Gastrocnemius medialis (tissue), 4 donors: ENCODE results near the gene AKR1C1.
"Not testable (repeated sequence)": the region's sequence is repeated elsewhere in the genome, so short reads cannot be mapped to it uniquely, and the experiment has no call there.

Source experiments
- POLR2A ChIP-seq, 2 donors: fragments of 450-650 bp; IDR thresholded peaks; one replicate each; pipeline ENCODE4 v1.6.1; 2017; ENCODE audit warnings: antibody characterized with exemption in 2 of 2, mild to moderate bottlenecking in 2 of 2, moderate library complexity in 2 of 2
- TF ChIP-seq, protein P1 (sequence below), 5 experiments: fragments of 450-650 bp in 3 of 5; fragments of 200-600 bp in 2 of 5; sonication (generic) in 2 of 5; IDR thresholded peaks in 4 of 5; conservative IDR thresholded peaks in 1 of 5; 1 replicate in 4 of 5; 2 replicates in 1 of 5; pipeline ENCODE4 v1.5.1; 2016 to 2019; ENCODE audit warnings: antibody characterized with exemption in 5 of 5, mild to moderate bottlenecking in 3 of 5, moderate library complexity in 3 of 5

DNA sequence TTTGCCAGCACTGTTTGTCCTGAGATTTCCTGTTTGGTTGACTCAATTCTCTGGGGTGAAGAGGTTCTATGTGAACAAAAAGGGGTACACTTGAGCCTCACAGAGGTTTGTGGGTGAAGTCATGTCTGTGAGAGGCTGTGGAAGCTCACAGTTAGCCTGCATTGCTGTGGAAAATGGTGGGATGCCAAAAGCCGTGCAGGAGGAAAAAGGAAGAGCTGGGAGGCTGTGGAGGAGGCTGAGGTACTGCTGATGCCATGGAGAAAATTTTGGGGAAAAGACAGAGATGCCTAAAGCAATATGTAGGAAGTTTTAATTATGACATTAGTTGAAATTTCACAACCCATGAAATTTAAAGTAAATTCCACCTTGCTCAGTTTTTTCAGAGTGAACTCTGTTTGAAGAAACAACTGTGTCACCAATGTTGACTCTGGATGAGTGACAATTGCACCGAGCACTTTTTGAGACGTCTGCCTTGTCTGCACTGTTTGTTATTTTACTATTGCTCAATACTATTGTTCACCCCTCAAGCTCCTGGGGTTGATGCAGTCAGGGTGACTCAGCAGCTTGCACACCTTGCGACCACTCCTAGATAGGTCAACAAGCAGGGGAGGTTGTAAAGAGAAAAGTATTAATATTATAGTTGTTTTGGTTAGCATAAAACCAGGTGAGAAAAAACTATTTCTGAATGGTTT lies 45.8 kb downstream of the AKR1C1 start:
- TF ChIP-seq, protein P1, sequence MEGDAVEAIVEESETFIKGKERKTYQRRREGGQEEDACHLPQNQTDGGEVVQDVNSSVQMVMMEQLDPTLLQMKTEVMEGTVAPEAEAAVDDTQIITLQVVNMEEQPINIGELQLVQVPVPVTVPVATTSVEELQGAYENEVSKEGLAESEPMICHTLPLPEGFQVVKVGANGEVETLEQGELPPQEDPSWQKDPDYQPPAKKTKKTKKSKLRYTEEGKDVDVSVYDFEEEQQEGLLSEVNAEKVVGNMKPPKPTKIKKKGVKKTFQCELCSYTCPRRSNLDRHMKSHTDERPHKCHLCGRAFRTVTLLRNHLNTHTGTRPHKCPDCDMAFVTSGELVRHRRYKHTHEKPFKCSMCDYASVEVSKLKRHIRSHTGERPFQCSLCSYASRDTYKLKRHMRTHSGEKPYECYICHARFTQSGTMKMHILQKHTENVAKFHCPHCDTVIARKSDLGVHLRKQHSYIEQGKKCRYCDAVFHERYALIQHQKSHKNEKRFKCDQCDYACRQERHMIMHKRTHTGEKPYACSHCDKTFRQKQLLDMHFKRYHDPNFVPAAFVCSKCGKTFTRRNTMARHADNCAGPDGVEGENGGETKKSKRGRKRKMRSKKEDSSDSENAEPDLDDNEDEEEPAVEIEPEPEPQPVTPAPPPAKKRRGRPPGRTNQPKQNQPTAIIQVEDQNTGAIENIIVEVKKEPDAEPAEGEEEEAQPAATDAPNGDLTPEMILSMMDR (IDR thresholded peaks at IDR 0.05 in 4 of 5, conservative IDR thresholded peaks at IDR 0.05 in 1 of 5), result not testable (repeated sequence)
- TF ChIP-seq POLR2A (IDR thresholded peaks at IDR 0.05), result not testable (repeated sequence)
